Measurements from ENCODE around the gene PSMF1. TPM values are rescaled to one million over a fixed set of nuclear protein-coding genes. Genes with fewer than 3 reads are reported as not detected.
"Not testable (repeated sequence)": the region's sequence is repeated elsewhere in the genome, so short reads cannot be mapped to it uniquely, and the experiment has no call there.

The PSMF1 gene
- total RNA-seq, 1 donor from 2014 or later = 124 TPM

GRCh38 chr20:1214838-1215261, 96.4 kb downstream of the PSMF1 start:
- Histone ChIP-seq H3K27ac (replicated peaks) (no peak overlapping the region), H3K9me3 (replicated peaks) (no peaks in the 10 kb centered on the region), H3K4me1 (peaks cover 7% of the 10 kb centered on the region), H3K4me3 (no peak overlapping the region), H3K27me3 (ENCODE audit: low read depth) (peaks cover 40% of the 10 kb centered on the region), H3K36me3 (no peaks in the 10 kb centered on the region)
- no peak for DNase-seq
- no peak for TF ChIP-seq CTCF (IDR thresholded peaks at IDR 0.05; ENCODE audit: borderline replicate concordance)
- intact Hi-C loops (cut with micrococcal nuclease) = no loop called here

GRCh38 chr20:1215386-1216170, 97.2 kb downstream of the PSMF1 start:
- peaks cover 37% of the 10 kb centered on the region for H3K27me3 ChIP-seq (ENCODE audit: low read depth)
- H3K4me3 ChIP-seq = no peak overlapping the region
- no peak for TF ChIP-seq CTCF (IDR thresholded peaks at IDR 0.05; ENCODE audit: borderline replicate concordance)
- H3K4me1 ChIP-seq = peaks cover 7% of the 10 kb centered on the region
- no peaks in the 10 kb centered on the region for H3K9me3 ChIP-seq (replicated peaks)
- no peak for DNase-seq
- no peaks in the 10 kb centered on the region for H3K36me3 ChIP-seq
- no peak overlapping the region for H3K27ac ChIP-seq (replicated peaks)
- intact Hi-C loops (cut with micrococcal nuclease) = no loop called here

GRCh38 chr20:1216527-1217427, 98.4 kb downstream of the PSMF1 start:
- H3K36me3 ChIP-seq; H3K4me3 ChIP-seq; H3K9me3 ChIP-seq (replicated peaks); intact Hi-C loops (cut with micrococcal nuclease); H3K4me1 ChIP-seq; DNase-seq; H3K27ac ChIP-seq (replicated peaks): not testable (repeated sequence)
- peaks cover 31% of the 10 kb centered on the region for H3K27me3 ChIP-seq (ENCODE audit: low read depth)

Other genes starting within 250 kb of the PSMF1 start
- gene ANGPT4, start 202.3 kb upstream of the PSMF1 start, total RNA-seq = 0.05 TPM
- gene RSPO4, start 116.3 kb upstream of the PSMF1 start, total RNA-seq = not detected
- gene TMEM74B, start 66.4 kb downstream of the PSMF1 start, total RNA-seq = 4.2 TPM
- gene C20orf202, start 84.9 kb downstream of the PSMF1 start, total RNA-seq = 0.41 TPM
- gene RAD21L1, start 107.4 kb downstream of the PSMF1 start, total RNA-seq = not detected
- gene SNPH, start 147.7 kb downstream of the PSMF1 start, total RNA-seq = 11.2 TPM
- 2.2 TPM for gene SDCBP2, start 210.5 kb downstream of the PSMF1 start, total RNA-seq